Astrocyte of the spinal cord (primary cell): Measurements from ENCODE around the gene TMEM18.

Experiments used
- DNase-seq: peaks from one replicate; pipeline ENCODE4 v3.0.0; 2011; ENCODE audit warnings: low read depth, low spot score
- H3K4me3 ChIP-seq: 2 replicates; pipeline ENCODE4 v1.5.1; 2011; ENCODE audit warnings: low read depth, mild to moderate bottlenecking, low read length, moderate library complexity
- in situ Hi-C: cut with HindIII; loops from 2 replicates; pipeline ENCODE4 v1.10.0; 2017; ENCODE audit warnings: low sequenced_read_pairs
- TF ChIP-seq, protein P1 (sequence below): IDR thresholded peaks from 2 replicates; pipeline ENCODE4 v1.5.1; 2012; ENCODE audit warnings: low read depth, mild to moderate bottlenecking, low read length, inconsistent platforms

TMEM18 gene

DNA sequence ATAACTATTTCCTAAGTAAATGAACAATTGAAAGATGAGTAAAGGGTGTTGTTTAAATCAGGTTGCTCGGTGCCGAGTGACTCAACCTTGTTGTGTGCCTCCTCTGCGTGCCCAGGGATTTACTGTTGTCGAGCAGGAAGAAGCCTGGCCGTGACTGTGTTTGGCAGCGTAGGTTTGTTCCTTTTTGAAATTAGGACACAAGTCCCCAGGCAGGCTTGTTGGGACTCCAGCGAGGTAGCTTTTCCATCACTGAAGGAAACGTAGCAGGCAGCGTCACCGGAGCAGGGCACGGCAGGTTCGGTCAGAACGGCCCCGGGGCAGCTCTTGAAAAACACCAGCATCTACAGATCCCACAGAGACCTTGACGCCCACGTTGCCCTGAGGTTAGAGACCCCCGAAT lies 48.6 kb downstream of the TMEM18 start:
- in situ Hi-C loops = no loop called here
- DNase-seq = no peak
- TF ChIP-seq, protein P1, sequence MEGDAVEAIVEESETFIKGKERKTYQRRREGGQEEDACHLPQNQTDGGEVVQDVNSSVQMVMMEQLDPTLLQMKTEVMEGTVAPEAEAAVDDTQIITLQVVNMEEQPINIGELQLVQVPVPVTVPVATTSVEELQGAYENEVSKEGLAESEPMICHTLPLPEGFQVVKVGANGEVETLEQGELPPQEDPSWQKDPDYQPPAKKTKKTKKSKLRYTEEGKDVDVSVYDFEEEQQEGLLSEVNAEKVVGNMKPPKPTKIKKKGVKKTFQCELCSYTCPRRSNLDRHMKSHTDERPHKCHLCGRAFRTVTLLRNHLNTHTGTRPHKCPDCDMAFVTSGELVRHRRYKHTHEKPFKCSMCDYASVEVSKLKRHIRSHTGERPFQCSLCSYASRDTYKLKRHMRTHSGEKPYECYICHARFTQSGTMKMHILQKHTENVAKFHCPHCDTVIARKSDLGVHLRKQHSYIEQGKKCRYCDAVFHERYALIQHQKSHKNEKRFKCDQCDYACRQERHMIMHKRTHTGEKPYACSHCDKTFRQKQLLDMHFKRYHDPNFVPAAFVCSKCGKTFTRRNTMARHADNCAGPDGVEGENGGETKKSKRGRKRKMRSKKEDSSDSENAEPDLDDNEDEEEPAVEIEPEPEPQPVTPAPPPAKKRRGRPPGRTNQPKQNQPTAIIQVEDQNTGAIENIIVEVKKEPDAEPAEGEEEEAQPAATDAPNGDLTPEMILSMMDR = no peak
- no peak overlapping the region for H3K4me3 ChIP-seq

DNA sequence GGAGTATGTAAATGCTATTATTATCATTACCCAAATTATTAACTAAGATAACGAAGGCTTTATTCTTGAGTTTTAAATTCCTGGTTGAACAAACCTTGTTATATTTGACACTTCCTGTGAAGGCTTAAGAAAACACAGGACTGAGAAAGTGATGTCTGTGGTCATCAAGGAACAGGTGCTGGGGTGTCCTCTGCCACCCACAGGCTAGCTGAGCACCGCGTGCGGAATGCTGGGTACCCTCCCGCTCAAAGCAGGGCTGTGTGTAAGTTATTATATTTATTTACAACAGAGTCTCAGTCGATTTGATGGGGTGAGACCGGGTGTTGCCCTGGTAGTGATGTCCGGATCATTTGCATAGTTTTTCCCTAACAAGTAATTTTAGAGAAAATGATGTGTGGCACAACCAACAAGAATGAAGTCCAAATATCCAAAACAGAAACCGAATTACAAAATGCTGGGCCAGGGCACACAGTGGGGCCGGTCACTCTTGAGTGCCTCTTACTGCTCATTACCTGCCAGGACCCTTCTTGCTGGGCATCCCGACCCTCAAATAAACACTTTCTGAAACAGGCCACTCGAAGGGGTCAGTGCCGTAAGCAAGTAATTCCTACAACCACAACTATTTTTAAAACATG lies 49.2 kb downstream of the TMEM18 start:
- no peak overlapping the region for H3K4me3 ChIP-seq
- no peak for DNase-seq
- TF ChIP-seq, protein P1 = no peak
- in situ Hi-C loops = no loop called here

DNA sequence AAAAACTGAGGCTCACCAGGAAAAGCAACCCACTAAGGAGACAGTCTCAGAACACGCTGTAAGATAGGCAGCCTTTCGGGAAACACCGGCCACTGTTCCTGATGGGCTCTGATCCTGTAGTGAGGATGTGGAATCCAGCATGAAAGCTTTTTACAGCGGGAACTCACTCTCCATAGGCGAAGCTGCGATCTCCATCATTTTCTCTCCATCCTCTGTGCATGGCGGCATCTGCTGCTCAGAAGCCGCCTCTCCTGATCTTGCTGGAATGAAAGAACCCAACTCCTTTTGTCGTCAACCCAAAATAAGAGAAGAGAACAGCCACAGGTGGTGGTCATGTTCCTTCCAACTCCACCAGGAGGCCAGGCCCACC lies 49.9 kb downstream of the TMEM18 start:
- in situ Hi-C loops = no loop called here
- DNase-seq = no peak
- no peak overlapping the region for H3K4me3 ChIP-seq
- TF ChIP-seq, protein P1 = no peak

DNA sequence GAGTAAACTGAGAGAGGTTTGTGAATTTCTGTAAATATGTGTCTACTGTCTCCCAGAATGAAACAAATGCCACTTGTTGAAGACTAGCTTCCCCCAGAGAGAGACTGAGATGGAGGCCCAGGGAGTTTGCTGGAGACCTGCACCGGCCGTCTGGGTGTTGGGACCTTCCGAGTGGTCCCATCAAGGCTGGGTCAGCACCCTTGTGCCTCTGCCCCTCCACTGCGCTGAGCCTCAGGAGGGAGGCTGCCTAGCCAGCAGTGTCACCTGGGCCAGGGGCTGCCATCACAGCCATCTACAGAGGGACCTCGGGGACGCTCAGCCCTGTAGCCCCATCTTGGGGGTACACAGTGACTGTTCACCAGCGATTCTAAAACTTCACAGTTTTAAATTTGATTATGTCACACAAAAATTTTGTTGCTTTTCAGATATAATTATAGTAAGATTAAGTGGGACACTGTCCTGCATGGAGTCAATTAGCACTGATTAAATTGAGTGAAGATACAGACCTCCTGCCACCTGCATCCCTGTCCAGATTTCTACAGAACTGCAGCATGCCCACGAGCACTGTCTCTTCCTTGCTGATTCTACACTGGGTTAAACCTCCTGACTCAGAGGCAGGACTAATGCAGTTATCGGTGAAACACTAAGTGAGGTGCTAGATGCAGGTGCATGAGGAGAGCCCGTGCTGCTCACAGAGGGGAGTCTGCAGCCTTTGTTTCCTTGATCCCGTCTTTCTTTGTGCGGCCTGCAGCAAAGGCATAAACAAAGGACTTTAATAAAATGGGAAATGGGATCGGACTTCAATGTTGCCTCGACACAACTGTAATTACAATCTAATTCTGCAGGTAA lies 50.5 kb downstream of the TMEM18 start:
- TF ChIP-seq, protein P1 = no peak
- in situ Hi-C loops = no loop called here

DNA sequence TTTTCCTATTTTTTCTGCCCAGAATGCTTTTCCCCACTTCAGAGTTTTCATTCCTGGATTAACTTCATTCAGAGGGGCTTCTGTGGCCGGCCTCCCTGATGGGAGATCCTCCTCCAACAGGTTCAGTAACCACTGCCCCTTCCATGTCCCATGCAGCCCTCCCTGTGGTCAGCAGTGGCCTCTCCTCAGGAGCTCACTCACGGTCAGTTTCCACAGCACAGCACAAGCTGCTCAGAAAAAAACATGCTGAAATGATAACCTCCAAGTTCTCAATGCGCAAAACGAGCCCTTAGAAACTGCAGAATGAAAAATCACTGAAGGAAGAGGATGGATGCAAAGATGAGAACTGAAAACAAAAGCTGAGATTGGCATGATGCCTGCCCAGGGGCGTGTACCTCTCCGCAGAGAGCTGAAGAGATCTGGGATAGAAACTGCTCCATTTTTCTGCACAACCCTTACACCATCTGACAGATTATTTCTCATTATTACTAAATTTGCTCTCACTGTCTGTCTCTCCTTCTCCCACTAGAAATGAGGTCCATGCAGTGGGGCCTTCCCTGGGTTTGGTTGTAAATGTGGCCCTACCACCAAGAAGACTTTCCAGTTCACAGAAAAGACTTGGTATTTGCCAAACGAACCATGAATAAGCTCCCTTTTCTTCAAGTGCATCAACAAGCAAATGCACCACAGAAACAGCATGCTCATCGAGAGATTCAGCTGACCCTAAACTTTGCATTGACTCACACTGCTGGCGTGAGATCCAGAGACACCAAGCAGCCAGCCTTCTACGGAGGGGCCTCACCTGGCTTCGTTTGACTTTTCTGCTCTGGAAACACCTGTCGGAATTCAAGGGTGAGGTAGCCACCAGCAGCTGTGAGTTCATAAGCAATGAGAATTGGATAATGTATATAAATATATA lies 51.5 kb downstream of the TMEM18 start:
- TF ChIP-seq, protein P1 = no peak
- H3K4me3 ChIP-seq = no peak overlapping the region
- DNase-seq = no peak
- in situ Hi-C loops = no loop called here

More for the DNA sequence above, 50.5 kb downstream of the TMEM18 start:
- DNase-seq = no peak
- no peak overlapping the region for H3K4me3 ChIP-seq
